ENCODE data around the gene CC2D1A.
A peak's percentile ranks its signal among the peaks of the same experiment; 100 is the strongest.

CC2D1A gene

GRCh38 chr19:13880059-13881043, 25.6 kb upstream of the CC2D1A start:
- DNase-seq: peak; percentile 94

GRCh38 chr19:13881251-13881691, 24.7 kb upstream of the CC2D1A start:
- DNase-seq: no peak

DNA sequence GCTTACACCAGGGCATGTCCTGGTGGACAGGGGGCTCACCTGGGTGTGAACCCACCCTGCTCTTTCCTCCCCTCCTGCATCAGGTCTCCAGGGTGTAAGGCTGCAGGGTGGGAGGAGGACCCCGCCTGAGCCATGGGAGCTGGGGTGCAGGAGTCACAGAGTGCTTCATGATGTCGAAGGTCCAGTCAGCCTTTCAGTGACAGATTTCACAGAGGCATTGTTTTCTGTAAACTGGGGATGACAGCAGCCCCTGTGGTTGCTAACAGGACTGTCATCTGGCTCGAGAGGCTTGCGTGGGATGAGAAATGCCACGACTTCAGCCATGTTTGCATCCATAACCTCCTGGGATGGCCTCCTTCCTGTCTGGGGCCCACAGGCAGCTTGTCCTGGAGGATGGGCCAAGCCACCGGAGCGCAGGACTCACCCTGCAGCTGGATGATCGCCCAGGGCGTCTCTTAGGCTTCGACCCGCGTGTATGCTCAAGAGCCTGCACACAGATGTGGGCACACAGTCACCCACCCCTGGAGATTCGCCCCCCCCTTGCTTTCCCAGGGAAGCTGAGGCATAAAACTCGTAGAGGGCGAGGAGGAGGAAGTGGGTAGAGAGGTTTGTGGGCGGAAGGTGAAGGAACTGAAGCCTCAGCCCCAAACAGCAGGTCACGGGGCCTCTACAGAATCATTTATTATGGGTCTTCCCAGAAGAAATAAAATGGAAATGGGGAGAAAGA, 24.1 kb upstream of the CC2D1A start:
- DNase-seq: no peak

DNA sequence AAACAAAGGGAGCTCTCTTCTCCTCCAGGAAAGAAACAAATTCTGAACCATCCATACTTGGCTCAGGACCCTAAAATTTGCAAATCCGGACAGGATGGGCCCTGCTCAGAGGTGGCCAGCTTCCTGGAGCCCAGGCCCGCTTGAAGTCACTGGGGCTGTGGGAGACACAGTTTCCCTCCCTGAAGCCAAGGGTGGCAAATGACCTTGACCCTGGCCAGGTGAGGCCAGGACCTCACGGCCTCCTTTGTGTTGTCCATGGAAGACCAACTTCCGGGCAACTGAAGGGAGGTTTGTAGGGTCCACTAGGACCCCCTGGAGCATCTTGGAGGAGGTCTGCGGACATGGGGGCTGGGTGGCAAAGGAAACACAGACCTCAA, 23.6 kb upstream of the CC2D1A start:
- DNase-seq: no peak

- DNase-seq: no peak
These were observed 23.2 kb upstream of the CC2D1A start for GRCh38 chr19:13882836-13883235.

GRCh38 chr19:13883516-13884064, 22.4 kb upstream of the CC2D1A start:
- DNase-seq: no peak

GRCh38 chr19:13884726-13885591, 21.0 kb upstream of the CC2D1A start:
- DNase-seq: no peak

DNA sequence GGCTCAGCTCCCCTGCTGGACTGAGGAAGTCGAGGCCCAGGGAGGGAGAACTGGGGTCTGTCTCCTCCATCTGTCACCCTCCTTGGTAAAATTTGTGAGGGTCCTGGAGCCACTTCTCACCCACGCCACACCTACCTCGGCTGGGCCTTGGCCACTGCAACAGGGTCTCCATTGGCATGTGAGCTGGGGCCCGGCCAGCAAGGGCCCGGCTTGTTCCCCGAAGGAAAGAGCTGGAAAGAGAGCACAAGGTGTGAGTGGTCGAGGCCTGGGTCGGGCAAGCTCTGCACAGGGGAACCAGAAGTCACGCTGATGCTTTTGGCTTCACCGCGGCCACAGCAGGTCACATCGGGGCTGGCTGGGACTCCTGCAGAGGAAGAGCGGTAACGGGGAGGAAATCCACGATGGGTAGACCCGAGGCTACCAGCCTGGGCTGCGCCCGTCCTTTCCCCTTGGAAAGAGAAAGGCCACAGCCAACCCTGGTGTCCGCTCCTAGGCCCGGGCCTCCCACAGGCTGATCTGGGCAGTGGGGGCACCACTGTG, 20.1 kb upstream of the CC2D1A start:
- DNase-seq: no peak

DNA sequence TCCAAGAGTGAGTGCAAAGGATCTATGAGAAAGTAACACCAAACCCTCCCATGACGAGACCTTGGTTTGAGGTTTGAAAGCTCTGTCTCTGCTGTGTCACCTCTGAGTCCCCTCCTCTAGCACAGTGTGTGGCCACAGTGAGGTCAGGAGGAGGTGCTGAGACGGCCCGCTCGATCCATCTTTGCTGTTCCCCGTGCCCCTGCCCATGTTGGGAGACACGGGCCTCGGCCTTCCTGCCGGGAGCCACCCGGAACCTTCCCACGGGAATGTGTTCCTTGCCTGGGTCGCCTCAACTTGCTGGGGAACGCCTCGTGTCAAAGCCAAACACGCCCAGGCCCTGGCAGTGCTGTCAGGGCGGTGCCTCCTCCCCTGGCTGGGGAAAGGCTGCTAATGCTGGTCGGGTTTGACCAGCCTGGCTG, 19.0 kb upstream of the CC2D1A start:
- DNase-seq: no peak

- no peak for DNase-seq
These were observed 18.5 kb upstream of the CC2D1A start for GRCh38 chr19:13887517-13887916.

DNA sequence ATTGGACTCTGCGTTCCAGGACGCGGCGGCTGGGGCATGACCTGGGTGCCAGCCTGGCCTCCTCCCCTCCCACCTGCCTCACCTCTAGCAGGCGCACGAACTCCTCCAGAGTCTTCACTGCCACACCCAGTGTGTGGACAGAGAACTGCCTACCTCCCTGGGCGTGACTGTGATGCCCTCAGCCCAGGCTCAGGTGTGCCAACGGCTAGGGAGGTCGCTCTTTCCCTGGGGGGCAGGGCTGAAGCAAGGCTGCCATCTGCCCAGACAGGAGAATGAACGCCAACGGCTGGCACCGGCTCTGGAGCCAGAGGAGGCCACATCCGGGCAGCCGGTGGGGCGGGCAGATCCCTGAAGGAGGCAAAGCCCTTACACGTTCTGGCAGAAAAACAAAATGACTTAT, 17.7 kb upstream of the CC2D1A start:
- DNase-seq: no peak

GRCh38 chr19:13890136-13890535, 15.9 kb upstream of the CC2D1A start:
- no peak for DNase-seq

DNA sequence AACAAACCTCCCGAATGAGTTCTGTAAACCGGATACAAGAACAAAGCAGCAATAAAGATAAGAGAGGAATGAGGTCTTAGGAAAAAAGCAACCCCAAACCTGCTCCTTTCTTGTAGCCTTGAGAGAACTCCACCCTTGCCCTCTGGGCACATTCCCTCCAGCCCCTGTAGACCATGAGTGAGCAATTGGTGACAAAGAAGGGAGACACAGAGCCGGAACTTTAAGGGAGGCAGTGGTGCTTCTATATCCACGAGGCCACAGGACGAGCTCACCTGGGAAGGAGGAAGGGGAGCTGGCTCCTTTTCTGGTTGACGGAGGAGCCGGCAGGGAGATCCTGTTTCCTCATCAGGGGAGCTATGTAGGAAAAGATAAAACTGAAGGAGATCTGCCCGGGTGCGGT, 13.1 kb upstream of the CC2D1A start:
- DNase-seq: no peak

DNA sequence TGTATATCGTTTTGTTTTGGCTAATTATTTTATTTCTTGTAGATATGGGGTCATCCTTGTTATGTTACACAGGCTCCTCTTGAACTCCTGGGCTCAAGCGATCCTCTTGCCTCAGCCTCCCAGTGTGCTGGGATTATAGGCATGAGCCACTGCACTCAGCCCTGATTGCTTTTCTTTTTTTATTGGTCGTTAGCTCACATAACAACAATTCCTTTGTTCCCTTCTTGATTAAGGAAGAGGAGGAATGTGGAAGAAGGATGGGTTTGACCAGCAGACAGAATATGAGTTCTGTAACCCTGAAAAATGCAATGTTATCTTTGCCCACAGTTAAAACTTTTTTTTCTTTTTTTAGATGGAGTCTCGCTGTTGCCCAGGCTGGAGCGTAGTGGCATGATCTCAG, 11.4 kb upstream of the CC2D1A start:
- no peak for DNase-seq

DNA sequence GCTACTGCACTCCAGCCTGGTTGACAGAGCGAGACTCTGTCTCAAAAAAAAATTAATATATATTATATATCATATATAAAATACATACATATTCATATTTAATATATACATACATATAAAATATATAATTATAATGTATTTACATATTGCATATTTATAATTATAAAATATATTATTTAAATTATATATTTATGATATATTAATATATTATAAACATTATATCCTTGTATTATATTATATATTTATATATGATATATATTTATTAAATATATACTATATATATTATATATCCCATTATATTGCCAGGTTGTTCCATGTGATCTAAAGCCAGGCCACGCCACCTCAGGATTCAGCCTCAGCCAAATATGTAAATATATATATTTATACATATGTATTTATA, 9.8 kb upstream of the CC2D1A start:
- DNase-seq: no peak

DNA sequence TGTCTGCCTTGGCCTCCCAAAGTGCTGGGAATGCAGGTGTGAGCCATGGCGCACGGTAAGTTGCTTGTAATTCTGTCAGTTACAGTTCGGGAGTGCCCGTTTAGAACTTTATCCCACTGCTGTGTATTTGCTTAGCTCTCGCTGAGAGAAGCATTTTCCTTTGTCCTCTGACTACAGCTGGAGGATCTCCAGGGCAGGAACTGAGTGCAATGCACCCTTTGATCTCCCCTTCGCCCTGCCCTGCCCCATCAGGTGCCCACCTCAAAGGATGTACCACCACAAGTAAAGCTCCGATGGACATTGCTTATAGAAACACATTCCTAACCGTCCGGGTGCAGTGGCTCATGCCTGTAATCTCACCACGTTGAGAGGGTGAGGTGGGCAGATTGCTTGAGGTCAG, 6.6 kb upstream of the CC2D1A start:
- no peak for DNase-seq

DNA sequence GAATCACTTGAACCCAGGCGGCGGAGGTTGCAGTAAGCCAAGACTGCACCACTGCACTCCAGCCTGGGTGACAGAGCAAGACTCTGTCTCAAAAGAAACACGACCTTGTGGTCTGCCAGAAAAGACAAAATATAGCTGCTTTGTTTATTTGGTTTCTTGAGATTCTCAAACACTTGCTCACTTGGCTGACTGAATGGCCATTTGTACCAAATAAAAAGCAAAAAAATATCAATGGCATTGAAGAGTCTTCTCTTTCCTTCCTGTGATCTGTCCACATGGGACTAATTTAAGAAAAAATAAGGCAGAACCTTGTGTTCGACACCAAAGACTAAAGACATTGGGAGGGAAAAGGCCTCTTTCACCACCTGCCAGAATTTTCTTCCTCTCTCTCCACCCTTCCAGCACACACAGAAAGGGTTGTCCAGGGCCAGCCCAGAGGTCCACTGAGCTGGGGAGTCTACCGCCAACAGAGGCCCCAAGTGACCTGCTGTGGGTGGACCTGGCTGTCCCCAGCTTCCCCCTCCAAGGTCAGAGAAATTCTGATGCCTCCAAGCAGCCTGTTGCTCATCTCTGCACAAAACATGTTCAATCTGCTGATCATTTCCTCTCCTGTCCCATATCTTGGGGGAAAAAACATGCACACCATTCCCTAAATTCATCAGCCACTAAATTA, 6.0 kb upstream of the CC2D1A start:
- no peak for DNase-seq

- peak; percentile 17 for DNase-seq
These were observed 2.9 kb upstream of the CC2D1A start for GRCh38 chr19:13902993-13903555.

DNA sequence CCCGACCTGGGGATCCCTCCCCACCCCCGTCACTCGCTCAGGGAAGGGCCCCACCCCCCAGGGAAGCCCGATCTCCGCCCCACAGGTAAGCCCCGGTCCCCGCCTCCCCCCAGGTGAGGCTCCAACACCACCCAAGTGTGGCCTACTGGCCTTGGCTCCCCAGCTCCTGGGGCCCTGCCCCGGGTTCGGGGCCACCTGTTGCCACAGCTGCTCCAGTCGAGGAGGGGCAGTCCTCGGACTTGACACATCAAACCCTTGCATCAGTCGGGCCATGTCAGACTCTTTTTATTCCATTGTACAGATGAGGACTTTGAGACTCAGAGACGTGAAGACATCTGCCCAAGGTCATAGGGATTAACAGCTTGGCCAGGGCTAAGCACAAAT, 512 bp downstream of the CC2D1A start:
- DNase-seq: no peak

GRCh38 chr19:13906910-13907309, 909 bp downstream of the CC2D1A start:
- no peak for DNase-seq

DNA sequence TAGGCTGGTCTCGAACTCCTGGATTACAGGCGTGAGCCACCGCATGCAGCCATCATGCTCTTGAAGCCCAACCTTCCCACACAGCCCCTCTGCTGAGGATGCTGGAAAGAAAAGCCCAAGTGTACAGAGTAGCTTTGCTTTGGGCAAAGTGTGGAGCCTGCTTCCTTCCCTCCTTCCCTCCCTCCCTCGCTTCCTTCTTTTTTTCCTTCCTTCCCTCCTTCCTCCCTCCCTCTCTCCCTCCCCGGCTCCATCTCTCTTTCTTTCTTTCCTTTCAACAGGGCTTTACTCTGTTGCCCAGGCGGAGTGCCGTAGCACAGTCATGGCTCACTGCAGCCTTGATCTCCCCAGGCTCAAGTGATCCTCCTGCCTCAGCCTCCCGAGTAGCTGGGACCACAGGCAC, 2.7 kb downstream of the CC2D1A start:
- no peak for DNase-seq

- DNase-seq: no peak
These were observed 3.4 kb downstream of the CC2D1A start for GRCh38 chr19:13909430-13909829.

Measured in HCEC 1CT (cell line).